ENCODE results near the gene ARL16.
"Not testable (repeated sequence)": the region's sequence is repeated elsewhere in the genome, so short reads cannot be mapped to it uniquely, and the experiment has no call there.

Gene ARL16

DNA sequence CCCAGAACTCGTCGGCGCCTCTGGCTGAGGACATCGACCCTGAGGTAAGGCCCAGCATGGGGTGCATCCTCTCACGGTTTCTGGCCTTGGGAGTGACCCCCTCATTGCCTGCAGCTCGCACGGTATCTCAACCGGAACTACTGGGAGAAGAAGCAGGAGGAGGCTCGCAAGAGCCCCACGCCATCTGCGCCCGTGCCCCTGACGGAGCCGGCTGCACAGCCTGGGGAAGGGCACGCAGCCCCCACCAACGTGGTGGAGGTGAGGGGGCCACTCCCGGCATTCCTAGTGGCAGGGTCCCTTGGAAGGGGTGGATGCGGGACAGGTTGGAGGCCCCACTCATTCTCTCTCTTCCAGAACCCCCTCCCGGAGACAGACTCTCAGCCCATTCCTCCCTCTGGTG, 11.2 kb upstream of the ARL16 start:
- no peak for DNase-seq

DNA sequence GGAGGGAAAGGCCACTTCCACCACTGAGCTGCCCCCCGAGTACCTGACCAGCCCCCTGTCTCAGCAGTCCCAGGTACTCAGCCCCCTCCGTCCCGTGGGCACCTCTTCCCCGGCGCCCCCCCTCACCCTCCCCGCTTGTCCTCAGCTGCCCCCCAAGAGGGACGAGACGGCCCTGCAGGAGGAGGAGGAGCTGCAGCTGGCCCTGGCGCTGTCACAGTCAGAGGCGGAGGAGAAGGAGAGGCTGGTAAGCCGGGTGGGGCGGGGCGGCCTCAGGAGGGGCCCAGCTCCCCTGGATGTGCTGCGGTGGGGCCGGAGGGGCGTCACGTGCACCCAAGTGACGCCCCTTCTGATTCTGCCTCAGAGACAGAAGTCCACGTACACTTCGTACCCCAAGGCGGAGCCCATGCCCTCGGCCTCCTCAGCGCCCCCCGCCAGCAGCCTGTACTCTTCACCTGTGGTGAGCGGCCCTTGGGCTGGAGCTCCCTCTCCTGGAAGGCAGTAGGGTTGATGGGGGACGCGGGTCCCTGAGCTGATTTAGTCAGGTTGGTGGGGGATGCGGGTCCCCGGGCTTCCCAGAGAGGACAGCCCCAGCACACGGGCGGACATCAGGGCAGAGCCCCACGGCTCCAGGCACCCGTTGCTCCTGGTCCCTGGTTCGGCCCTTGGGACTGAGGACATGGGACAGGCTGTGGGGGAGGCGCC, 10.1 kb upstream of the ARL16 start:
- no peak for DNase-seq

DNA sequence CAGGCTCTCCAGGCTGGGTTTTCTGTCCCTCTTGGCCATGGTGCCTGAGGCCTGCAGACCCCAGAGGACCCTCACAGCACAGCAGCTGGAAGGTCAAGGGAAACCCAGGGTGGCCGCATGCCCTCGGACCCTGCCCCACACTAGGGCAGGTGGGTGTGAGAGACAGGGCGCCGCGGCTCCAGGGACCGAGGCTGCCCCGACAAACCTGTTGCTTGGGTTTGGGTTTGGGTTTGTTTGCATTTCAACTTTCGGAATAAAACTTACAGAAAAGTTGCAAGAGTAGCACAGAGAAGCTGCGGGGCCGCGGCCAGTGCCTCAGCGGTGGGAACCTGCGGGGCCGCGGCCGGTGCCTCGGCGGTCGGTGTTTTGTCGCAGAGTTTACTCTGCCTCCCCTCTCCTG, 8.0 kb upstream of the ARL16 start:
- no peak for DNase-seq

DNA sequence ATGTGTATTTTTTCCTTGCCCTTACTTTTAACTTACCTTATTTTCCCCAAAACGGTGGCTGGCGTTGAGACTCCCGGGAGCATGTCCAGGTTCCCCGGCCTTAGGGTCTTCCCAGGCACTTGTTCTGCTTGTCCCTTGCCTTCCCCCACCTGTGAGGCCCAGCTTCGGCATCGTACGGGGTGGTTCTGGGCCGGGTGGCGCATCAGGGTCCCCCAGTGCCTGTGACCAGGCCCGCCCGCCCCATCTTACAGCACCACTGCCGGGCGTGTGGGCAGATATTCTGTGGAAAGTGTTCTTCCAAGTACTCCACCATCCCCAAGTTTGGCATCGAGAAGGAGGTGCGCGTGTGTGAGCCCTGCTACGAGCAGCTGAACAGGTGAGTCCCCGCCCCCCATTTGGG, 7.6 kb upstream of the ARL16 start:
- no peak for DNase-seq

DNA sequence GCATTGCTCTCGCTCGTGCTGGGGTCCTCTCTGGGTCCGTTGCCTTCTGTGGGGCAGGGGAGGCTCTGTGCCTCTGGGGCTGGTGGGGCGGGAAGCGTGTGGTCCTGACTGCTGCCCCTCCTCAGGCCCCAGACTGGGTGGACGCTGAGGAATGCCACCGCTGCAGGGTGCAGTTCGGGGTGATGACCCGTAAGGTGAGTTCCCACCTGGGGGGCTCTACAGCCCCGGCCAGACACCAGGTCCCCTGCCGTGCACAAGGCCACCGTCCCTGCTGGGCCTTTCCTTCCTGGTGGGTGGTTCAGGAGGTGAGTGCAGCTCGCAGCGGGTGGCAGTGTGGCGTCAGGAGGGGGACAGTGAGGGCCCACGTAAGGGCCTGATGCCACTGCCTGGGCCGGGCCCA, 7.0 kb upstream of the ARL16 start:
- DNase-seq, result no peak

DNA sequence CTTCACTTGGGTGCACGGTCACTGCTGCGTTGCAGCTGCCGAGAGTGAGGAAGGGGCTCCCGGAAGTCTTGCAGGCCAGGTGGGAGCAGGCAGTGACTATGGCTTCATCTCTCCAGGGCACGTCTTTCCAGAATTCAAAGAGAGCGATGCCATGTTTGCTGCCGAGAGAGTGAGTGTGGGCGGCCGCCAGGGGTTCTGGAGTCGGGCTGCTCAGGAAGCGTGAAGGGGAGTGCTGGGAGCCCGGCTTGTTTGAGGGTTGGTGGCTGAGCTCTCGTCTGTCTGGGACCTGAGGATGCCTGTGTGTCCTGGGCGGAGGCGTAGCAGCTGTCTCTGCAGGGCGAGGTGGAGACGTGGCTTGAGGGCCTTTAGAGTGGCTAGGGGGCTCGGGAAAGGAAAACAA, 6.5 kb upstream of the ARL16 start:
- no peak for DNase-seq

DNA sequence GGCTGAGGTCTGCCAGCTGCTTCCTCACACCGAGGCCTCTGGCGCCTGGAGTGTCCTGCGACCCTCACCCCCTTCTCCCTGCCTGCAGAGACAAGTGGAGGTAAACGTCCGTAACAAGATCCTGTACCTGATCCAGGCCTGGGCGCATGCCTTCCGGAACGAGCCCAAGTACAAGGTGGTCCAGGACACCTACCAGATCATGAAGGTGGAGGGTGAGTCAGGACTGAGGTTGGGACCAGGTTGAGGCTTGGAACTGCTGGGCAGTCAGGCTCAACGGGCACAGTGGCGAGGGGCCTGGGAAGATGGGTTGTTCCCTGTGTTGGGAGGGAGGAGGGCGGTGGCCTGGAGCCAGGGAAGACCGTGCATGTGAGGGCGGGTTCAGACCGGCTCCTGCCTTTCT, 5.0 kb upstream of the ARL16 start:
- no peak for DNase-seq

DNA sequence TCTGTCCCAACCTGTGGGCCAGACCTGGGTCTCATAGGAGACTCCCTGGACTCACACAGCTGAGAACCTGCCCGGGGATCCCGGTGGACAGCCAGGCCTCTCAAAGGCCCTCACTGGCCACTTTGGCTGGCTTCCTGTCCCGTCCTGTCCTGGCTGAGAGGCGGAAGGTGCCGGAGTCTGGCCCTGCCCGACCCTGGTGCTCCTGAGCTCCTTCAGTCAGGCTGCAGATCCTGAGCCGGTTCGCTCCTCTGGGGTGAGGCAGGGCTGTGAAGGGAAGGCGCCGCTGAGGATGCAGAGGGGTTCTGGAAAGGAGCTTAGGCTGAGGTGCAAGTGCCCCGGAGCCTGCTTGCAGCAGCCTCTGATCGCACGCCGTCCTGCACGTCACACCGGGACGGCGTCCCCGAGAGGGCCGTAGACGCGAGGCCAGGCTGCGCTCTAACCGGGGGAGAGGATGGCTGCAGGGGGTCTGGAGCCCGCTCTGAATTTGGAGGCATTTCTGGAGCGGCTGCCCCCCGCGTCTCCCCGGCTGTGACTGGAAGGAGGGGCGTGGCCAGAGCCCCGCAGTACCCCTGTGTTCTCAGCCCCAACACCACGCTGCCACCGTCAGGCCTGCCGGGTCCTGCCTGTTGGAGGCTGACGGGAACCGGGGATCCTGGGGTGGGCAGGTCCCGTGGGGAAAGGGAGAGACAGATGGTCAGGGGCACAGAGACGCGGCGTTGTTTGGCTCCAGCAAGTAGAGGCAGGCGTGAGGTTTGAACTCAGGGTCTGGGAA, 4.4 kb upstream of the ARL16 start:
- no peak for DNase-seq

DNA sequence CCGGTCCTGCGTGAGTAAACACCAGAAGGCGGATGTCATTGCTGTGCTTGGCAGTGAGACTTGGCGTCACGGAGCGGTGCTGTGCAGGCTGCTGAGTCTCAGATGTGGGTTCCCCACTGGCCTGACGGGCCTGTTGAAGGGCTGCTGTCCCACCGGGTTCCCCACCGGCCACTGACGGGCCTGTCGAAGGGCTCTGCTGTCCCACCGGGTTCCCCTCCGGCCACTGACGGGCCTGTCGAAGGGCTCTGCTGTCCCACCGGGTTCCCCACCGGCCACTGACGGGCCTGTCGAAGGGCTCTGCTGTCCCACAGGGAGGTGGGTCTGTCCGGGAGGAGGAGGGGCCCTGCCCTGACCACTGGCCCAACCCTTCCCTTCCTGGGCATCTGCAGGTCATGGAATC, 3.0 kb upstream of the ARL16 start:
- no peak for DNase-seq

DNA sequence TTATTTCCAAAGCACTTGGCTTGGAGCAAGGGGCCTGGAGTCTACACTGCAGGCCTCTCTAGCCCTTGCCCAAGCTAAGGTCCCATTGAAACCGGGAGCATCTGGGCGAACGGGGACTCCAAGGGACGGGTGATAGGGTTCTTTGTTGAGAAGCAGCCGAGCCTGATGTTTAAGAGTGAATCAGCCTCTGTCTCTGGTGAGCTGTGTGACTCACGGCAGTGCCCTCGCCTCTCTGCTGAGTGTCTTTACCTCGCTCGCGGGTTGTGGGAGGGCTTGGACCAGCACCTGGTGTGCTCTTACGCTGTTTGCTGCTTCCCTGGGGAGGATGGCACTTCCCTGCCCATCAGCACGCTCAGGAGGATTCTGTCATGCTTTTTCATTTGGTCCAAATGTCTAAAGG, 1.5 kb upstream of the ARL16 start:
- no peak for DNase-seq

DNA sequence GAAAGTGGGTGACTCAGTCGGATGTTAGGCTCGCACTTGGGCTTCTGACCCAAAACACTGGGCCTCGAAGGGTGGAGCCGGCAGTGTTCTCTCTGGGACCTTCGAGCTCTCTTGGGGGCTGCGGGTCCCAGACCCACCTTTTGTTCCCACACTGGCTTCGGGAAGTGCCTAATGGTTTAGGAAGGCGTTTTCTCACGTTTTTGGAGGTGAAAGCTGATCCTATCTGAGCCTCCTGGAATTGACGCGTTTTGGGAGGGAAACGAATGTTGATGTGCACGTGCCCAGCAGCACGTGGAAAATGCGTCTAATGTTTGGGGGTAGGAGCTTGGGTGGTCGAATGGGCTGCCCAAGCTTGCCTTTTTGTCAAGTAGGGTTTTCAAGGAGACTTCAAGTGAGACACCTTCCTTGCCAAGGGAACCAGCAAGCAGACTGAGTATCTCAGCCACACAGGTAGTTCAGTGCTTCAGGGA, 880 bp upstream of the ARL16 start:
- no peak for DNase-seq

DNA sequence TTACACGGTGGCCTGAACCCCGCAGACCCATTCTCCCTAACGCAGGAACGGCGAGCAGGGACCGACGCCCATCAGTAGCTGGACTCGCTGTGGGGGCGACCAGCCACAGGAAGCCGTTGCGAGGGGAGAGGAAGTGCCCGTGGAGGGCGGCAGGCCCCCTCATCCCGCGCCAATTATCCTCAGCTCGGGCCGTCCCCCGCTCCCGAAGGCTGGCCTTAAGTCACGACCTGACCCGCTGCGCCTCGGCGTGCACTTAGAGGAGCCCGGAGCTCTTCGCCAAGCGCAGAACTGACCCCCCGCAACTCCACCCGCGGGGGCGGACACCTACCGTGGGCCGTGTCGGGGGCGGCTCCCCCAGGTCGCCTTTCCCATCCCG, 401 bp downstream of the ARL16 start:
- DNase-seq, result no peak

DNA sequence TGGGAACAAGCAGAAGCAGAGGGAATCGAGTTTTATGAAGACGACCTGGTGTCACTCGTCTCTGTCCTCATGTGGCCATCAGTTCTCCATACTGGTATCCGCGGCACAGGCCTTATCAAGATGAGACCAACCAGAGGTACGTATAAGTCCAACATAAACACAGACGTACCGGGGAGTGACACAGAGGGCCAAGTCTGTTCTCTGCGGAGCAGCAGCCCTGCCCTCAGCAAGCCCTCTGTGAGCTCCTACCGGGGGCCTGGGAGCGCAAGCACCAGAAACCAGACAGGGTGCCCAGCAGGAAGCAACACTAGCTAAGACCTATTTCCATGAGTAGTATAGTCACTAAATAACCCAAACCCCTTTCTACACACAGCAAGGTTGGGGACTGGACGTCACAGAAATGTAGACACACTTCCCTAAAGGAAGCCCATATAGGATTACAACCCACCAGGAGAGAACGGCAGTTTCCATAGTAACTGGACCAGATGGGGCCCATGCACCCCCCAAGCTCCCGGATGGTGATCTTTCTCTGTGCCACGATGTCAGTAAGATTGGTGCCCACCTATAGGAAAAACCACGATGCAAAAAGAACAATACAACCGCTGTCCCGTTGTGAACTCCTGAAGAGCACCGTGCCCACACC, 911 bp downstream of the ARL16 start:
- no peak for DNase-seq

DNA sequence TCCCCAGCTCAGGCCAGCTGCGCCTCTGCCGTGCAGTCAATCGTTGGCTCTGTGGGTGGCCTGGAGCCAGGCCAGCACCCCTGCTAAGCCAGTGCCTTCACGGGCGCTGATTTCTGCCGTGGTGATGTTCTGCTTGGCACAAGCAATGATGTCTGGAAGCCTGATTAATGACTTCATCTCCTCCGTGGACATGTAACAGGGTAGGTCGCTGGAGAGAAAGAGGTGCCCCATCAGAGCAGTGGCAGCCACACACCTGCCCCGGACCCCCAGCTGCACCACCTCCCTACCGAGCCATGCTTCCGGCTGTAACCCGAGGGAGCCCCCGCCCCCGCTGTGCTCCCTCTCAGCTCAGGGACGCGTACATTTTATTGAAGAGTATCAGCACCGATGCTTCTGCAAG, 1.9 kb downstream of the ARL16 start:
- no peak for DNase-seq

DNA sequence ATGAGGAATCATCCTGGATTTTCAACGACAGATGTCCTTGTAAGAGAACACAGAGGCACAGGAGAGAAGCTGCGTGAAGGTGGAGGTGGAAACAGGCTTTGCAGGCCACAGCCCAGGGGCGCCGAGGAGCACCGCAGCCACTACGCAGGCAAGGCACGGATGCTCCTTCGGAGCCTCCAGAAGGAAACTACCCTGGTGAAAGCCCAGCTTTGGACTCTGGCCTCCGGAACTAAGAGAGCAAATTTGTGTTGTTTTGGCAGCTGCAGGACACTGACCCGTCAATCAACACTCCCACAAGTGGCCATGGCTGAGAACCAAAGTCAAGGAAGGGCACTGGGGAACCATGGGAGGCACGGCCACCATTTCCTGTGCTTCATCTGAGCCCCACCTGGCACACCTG, 3.4 kb downstream of the ARL16 start:
- DNase-seq, result no peak

DNA sequence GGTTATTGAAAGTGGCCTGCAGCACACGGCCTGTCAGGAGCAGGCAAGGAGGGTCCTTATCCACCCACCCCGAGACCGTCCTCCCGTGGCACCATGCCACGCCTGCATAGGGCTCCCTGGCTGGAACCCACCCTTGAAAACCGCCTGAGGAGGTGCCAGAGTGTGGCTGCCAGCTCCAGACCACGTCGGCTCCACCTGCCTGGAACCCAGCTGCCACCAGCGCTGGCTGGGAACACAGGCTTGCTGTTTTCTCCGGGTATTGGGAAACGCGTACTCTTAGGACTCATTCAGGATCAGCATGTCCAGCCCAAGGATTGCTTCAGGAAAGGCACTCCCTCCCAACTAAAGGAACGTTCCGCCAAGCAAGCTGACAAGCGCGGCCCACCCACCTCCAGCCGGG, 6.7 kb downstream of the ARL16 start:
- no peak for DNase-seq

DNA sequence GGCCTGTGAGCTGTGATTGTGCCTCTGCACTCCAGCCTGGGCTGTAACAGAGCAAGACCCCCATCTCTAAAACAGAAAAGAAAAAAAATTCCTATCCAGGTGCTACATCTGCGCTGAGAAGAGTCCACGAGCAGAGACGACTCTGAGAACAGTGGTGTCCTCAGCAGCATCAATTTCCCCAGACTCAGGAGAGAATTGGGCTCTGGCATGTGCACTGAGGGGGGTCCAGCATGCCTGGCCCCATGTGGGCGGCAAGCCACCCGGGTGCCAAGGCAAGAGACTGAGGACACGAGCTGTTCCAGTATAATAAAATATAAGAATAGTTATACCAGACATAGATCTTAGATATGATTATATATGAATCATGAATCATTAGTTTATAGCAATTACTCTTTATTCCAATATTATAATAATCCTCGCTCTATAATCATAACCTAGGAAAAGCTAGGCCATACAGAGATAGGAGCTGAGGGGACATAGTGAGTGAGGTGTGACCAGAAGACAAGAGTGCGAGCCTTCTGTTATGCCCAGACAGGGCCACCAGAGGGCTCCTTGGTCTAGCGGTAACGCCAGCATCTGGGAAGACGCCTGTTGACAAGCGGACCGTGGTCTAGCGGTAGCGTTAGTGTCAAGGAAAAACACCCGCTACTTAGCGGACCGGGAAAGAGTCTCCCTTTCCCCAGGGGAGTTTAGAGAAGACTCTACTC, 7.9 kb downstream of the ARL16 start:
- not testable (repeated sequence) for DNase-seq

DNA sequence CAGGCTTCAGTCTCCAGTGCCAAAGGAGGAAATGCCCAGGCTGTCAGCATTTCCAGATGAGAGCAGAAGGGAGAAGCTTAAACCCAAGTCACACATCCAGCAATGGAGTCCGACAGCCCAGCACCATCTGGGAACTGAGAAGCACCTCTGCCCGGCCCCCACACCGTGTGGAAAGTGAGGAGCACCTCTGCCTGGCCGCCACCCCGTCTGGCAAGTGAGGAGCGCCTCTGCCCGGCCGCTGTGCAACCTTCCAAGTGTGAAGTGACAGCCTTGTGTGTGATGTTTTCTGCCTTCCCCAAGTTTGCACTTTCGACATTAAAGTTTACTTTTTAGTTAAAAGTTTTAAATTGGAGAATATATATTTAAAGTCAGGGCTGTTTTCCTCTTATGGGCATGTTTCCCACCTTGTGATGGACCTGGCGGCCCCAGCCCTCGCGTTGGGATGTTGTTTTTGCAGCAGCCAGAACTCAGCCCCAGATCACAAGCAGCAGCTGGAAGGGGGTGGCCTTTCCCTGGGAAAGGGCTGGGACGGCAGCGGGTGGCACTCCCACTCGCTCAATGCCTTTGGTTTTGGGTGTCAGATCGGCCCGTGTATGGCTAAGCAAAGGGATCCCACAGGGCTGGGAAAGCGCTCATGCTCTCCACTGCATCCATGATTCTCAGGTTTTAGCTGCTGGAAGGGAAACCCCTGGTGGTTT, 9.9 kb downstream of the ARL16 start:
- no peak for DNase-seq

DNA sequence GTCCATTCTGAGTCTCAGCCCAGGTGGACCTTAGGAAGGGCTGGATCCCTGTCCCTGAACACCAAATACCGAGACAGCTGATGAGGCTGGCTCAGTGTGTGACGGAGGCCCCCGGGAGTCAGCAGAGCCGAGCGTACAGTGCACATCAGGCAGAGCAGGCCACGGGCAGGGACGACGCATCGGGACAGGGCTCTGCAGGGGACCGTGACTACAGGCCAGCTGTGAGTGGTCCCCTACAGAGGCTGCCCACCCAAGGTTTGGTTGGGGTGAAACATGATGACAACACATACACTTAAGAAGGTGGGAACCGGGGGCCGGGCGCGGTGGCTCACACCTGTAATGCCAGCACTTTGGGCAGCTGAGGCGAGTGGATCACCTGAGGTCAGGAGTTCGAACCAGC, 10.6 kb downstream of the ARL16 start:
- DNase-seq, result no peak

DNA sequence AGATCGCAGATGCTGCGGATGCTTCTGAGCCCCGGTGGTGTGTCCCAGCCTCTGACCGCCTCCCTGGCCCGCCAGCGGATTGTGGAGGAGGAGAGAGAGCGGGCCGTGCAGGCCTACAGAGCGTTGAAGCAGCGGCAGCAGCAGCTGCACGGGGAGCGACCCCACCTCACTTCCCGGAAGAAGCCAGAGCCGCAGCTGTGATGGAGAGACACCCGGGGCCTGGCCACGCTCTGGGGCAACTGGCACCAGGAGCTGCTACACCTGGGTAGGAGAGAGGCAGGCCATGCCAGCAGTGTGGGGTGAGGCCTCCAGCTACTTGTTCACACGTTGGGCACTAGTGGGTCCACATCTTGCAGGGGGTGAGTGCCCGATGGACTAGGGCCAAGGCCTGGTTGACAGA, 11.1 kb downstream of the ARL16 start:
- DNase-seq, result no peak

DNA sequence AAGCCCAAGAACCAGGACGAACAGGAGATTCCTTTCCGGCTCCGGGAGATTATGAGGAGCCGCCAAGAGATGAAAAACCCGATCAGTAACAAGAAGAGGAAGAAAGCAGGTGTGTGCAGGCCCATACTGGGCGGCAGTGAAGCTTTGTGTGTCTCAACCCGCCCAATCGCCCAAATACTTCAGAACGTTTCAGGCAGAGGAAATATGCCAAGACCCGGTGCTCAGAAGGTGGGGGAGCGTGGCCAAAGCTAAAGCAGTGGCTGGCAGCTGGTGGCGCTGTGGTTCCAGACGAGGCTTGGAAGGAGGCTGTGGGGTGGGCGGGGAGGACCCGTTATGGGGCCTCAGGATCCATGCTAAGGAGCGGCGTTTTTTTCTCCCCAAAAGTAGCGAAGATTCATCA, 15.8 kb downstream of the ARL16 start:
- DNase-seq, result no peak

DNA sequence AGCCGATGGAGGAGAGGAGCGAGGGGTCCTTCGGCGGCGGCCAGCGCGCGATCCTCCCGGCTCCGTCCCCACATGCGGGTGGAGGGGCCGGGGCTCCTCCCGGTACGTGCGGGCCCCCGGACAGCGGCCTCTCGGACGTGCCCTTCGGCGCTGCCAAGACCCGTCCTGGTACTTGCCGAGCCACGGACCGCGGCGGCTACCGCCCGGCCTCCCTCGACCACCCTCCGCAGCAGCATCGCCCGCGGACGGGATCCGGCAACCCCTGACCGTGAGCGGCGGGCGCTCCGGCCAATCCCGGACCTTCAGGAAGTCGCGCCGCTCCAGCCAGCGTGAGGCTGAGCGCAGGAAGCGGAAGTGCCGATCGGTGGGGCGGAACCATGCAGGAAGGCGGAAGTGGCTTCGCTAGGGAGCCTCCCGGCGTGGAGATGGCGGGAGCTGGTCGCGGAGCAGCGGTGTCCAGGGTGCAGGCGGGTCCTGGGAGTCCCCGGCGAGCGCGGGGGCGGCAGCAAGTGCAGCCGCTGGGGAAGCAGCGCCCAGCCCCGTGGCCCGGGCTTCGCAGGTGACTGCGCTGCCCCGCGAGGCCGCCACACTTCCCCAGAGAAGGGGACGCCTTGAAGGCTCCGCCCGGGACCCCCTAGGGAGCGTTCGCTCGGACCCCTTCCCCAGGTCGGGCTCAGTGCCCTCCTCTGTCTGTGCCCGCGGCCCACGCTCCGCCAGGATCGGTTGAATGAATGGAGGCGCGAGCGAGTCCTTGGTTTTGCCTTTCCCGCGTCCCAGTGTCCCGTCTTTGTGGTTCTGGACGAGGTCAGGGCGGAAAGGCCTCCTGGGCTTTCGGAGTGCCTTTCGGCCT, 17.0 kb downstream of the ARL16 start, which contains the start of the genes CCDC137 and OXLD1:
Gene CCDC137, plus strand, starts transcription at position 396 of the 850 bp plus-strand sequence. Its CDS starts 30 bp downstream, at position 426.
Gene OXLD1, minus strand, starts transcription at position 264 of the 850 bp plus-strand sequence. Its CDS starts 28 bp downstream, at position 236.
- no peak for DNase-seq
